Mesendoderm (in vitro differentiated cells): ENCODE results near the gene ZNFX1.
"Not testable (repeated sequence)": the region's sequence is repeated elsewhere in the genome, so short reads cannot be mapped to it uniquely, and the experiment has no call there.

Source experiments
- DNase-seq: peaks from one replicate; pipeline ENCODE4 v3.0.0; 2013
- H2AK5ac ChIP-seq: 2 replicates; pipeline ENCODE4 v1.6.1; 2013; ENCODE audit warnings: low read length, inconsistent platforms
- H2BK120ac ChIP-seq: 2 replicates; pipeline ENCODE4 v1.6.1; 2013; ENCODE audit warnings: low read depth, mild to moderate bottlenecking, low read length, moderate library complexity, mixed read lengths
- H2BK15ac ChIP-seq: replicated peaks from 2 replicates; pipeline ENCODE4 v1.6.1; 2013; ENCODE audit warnings: low read depth, mild to moderate bottlenecking, moderate library complexity
- H2BK5ac ChIP-seq: 2 replicates; pipeline ENCODE4 v1.6.1; 2013; ENCODE audit warnings: low read length, inconsistent platforms
- H3K18ac ChIP-seq: 2 replicates; pipeline ENCODE4 v1.6.1; 2013; ENCODE audit warnings: mild to moderate bottlenecking, low read length, mixed read lengths
- H3K23ac ChIP-seq: one replicate; pipeline ENCODE4 v1.6.1; 2013; ENCODE audit warnings: low read length
- H3K27ac ChIP-seq: 2 replicates; pipeline ENCODE4 v1.5.1; 2013; ENCODE audit warnings: low read depth, mild to moderate bottlenecking, inconsistent platforms, low read length, moderate library complexity
- H3K27me3 ChIP-seq: 2 replicates; pipeline ENCODE4 v1.6.1; 2013; ENCODE audit warnings: low read length, control low read depth, mild to moderate bottlenecking, inconsistent platforms; ENCODE audit not compliant: insufficient read depth, poor library complexity
- H3K36me3 ChIP-seq: 2 replicates; pipeline ENCODE4 v1.6.1; 2013; ENCODE audit warnings: low read length, inconsistent platforms; ENCODE audit not compliant: control insufficient read depth, insufficient read depth
- H3K4ac ChIP-seq: one replicate; pipeline ENCODE4 v1.6.1; 2013; ENCODE audit warnings: low read depth, mild to moderate bottlenecking, low read length, moderate library complexity
- H3K4me1 ChIP-seq: 2 replicates; pipeline ENCODE4 v1.6.1; 2013; ENCODE audit warnings: low read depth, low read length, inconsistent platforms; ENCODE audit not compliant: control insufficient read depth
- H3K4me2 ChIP-seq: 2 replicates; pipeline ENCODE4 v1.6.1; 2013; ENCODE audit warnings: low read length
- H3K4me3 ChIP-seq: 2 replicates; pipeline ENCODE4 v1.5.1; 2013; ENCODE audit warnings: mild to moderate bottlenecking, low read length
- H3K56ac ChIP-seq: one replicate; pipeline ENCODE4 v1.6.1; 2013; ENCODE audit warnings: low read length
- H3K79me1 ChIP-seq: 2 replicates; pipeline ENCODE4 v1.6.1; 2013; ENCODE audit warnings: low read length, inconsistent platforms
- H3K79me2 ChIP-seq: 2 replicates; pipeline ENCODE4 v1.6.1; 2013; ENCODE audit warnings: mild to moderate bottlenecking, low read length; ENCODE audit not compliant: control insufficient read depth, insufficient read depth
- H3K9ac ChIP-seq: 2 replicates; pipeline ENCODE4 v1.6.1; 2013; ENCODE audit warnings: low read length, inconsistent platforms
- H4K5ac ChIP-seq: one replicate; pipeline ENCODE4 v1.6.1; 2013; ENCODE audit warnings: low read length
- H4K8ac ChIP-seq: one replicate; pipeline ENCODE4 v1.6.1; 2013; ENCODE audit warnings: low read depth, mild to moderate bottlenecking, control low read depth, low read length, moderate library complexity
- WGBS: extraction: QIAGEN DNeasy Blood & Tissue Kit; methylation state at CpG from one replicate; pipeline ENCODE4 v1.1.7; 2013; ENCODE audit warnings: low lambda C conversion rate, missing lambda C conversion rate; ENCODE audit not compliant: insufficient coverage; ENCODE audit errors: extremely low coverage; 5-methylcytosine and 5-hydroxymethylcytosine counted together

The ZNFX1 gene

DNA sequence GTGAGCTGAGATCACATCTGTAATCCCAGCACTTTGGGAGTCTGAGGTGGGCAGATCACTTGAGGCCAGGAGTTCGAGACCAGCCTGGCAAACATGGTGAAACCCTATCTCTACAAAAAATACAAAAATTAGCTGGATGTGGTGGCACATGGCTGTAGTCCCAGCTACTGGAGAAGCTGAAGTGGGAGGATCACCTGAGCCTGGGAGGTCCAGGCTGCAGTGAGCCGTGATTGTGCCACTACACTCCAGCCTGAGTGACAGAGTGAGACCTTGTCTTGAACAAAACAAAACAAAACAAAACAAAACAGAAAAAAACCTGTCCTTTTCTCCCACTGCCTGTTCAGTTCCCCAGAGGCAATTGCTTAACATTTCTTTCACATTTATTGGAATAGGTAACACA is 36.2 kb upstream of the ZNFX1 start:
- no CpG with 5 or more reads among the region's 2 CpGs for WGBS
- not testable (repeated sequence) for H4K8ac ChIP-seq, H2BK120ac ChIP-seq, H3K9ac ChIP-seq, H3K23ac ChIP-seq, H3K4ac ChIP-seq, H3K79me2 ChIP-seq, H3K36me3 ChIP-seq, H2BK15ac ChIP-seq, H3K4me3 ChIP-seq, H2BK5ac ChIP-seq, DNase-seq, H3K79me1 ChIP-seq, H4K5ac ChIP-seq, H3K56ac ChIP-seq, H2AK5ac ChIP-seq, H3K18ac ChIP-seq, H3K27ac ChIP-seq, H3K4me2 ChIP-seq, H3K4me1 ChIP-seq
- H3K27me3 ChIP-seq, result peaks cover 10% of the 10 kb centered on the region

- no peaks in the 10 kb centered on the region for H3K36me3 ChIP-seq
- no peaks in the 10 kb centered on the region for H3K79me2 ChIP-seq
- no peak overlapping the region for H4K5ac ChIP-seq
- no peaks in the 10 kb centered on the region for H3K4me1 ChIP-seq
- H3K18ac ChIP-seq, result no peak overlapping the region
- H2BK120ac ChIP-seq, result no peak overlapping the region
- no peak overlapping the region for H3K23ac ChIP-seq
- DNase-seq, result no peak
- H2AK5ac ChIP-seq, result no peak overlapping the region
- no peak overlapping the region for H3K4ac ChIP-seq
- peaks cover 5% of the 10 kb centered on the region for H3K27me3 ChIP-seq
- no peak overlapping the region for H3K56ac ChIP-seq
- no peak overlapping the region for H3K9ac ChIP-seq
- H2BK5ac ChIP-seq, result no peak overlapping the region
- WGBS, result no CpG with 5 or more reads among the region's 2 CpGs
- H4K8ac ChIP-seq, result no peak overlapping the region
- no peak overlapping the region for H3K27ac ChIP-seq
- H3K79me1 ChIP-seq, result no peaks in the 10 kb centered on the region
- no peak overlapping the region for H3K4me2 ChIP-seq
- no peak overlapping the region for H3K4me3 ChIP-seq
- no peak overlapping the region for H2BK15ac ChIP-seq
Measured at GRCh38 chr20:49313283-49313682, 35.4 kb upstream of the ZNFX1 start.

DNA sequence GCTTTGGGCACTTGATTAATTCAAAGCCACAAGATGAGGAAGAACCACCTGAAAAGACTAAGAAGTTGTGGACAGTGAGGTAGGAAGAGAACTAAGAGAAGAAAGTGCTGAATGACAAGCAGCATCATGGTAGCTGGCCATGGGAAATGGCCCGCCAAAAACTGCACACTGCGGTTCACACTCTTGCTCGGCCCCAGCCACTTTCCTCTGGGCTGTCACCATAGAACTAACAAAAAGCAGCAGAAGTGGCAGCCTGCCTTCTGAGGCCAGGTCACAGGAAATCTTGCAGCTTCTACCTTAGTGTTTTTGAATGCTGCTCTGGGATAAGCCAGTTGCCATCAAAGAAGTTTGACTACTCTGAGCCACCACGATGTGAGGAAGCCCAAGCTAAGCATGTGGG is 34.8 kb upstream of the ZNFX1 start:
- H3K27me3 ChIP-seq, result no peaks in the 10 kb centered on the region
- no peaks in the 10 kb centered on the region for H3K79me2 ChIP-seq
- no peak overlapping the region for H3K4me2 ChIP-seq
- no peak for DNase-seq
- H2AK5ac ChIP-seq, result no peak overlapping the region
- no CpG with 5 or more reads among the region's 4 CpGs for WGBS
- no peak overlapping the region for H3K23ac ChIP-seq
- no peak overlapping the region for H3K4ac ChIP-seq
- H2BK15ac ChIP-seq, result no peak overlapping the region
- no peaks in the 10 kb centered on the region for H3K79me1 ChIP-seq
- H2BK5ac ChIP-seq, result no peak overlapping the region
- no peak overlapping the region for H3K4me3 ChIP-seq
- H3K18ac ChIP-seq, result no peak overlapping the region
- H4K8ac ChIP-seq, result no peak overlapping the region
- H2BK120ac ChIP-seq, result no peak overlapping the region
- H3K9ac ChIP-seq, result no peak overlapping the region
- H3K36me3 ChIP-seq, result no peaks in the 10 kb centered on the region
- H4K5ac ChIP-seq, result no peak overlapping the region
- H3K4me1 ChIP-seq, result no peaks in the 10 kb centered on the region
- no peak overlapping the region for H3K27ac ChIP-seq
- no peak overlapping the region for H3K56ac ChIP-seq

GRCh38 chr20:49310705-49311104 is 32.8 kb upstream of the ZNFX1 start:
- no peak overlapping the region for H2AK5ac ChIP-seq
- no peak overlapping the region for H4K8ac ChIP-seq
- H3K4me1 ChIP-seq, result no peaks in the 10 kb centered on the region
- H3K27ac ChIP-seq, result no peak overlapping the region
- H2BK15ac ChIP-seq, result no peak overlapping the region
- no peaks in the 10 kb centered on the region for H3K79me1 ChIP-seq
- H3K4me2 ChIP-seq, result no peak overlapping the region
- H2BK5ac ChIP-seq, result no peak overlapping the region
- H3K4me3 ChIP-seq, result no peak overlapping the region
- H4K5ac ChIP-seq, result no peak overlapping the region
- no peak overlapping the region for H2BK120ac ChIP-seq
- H3K56ac ChIP-seq, result no peak overlapping the region
- no peaks in the 10 kb centered on the region for H3K27me3 ChIP-seq
- no peaks in the 10 kb centered on the region for H3K79me2 ChIP-seq
- H3K23ac ChIP-seq, result no peak overlapping the region
- H3K4ac ChIP-seq, result no peak overlapping the region
- H3K36me3 ChIP-seq, result no peaks in the 10 kb centered on the region
- H3K9ac ChIP-seq, result no peak overlapping the region
- DNase-seq, result no peak
- no peak overlapping the region for H3K18ac ChIP-seq

GRCh38 chr20:49308875-49309274 is 31.0 kb upstream of the ZNFX1 start:
- no peak overlapping the region for H2BK5ac ChIP-seq
- no peak overlapping the region for H4K8ac ChIP-seq
- no peak overlapping the region for H3K4me3 ChIP-seq
- H3K18ac ChIP-seq, result no peak overlapping the region
- no peaks in the 10 kb centered on the region for H3K79me1 ChIP-seq
- no peaks in the 10 kb centered on the region for H3K27me3 ChIP-seq
- no peak overlapping the region for H2BK15ac ChIP-seq
- no peaks in the 10 kb centered on the region for H3K4me1 ChIP-seq
- no peak overlapping the region for H3K4me2 ChIP-seq
- no peak for DNase-seq
- H2AK5ac ChIP-seq, result no peak overlapping the region
- no CpG with 5 or more reads among the region's 3 CpGs for WGBS
- H4K5ac ChIP-seq, result no peak overlapping the region
- H3K27ac ChIP-seq, result no peak overlapping the region
- no peaks in the 10 kb centered on the region for H3K36me3 ChIP-seq
- no peak overlapping the region for H3K56ac ChIP-seq
- H3K4ac ChIP-seq, result no peak overlapping the region
- H3K9ac ChIP-seq, result no peak overlapping the region
- H3K79me2 ChIP-seq, result no peaks in the 10 kb centered on the region
- no peak overlapping the region for H2BK120ac ChIP-seq
- H3K23ac ChIP-seq, result no peak overlapping the region

- H4K8ac ChIP-seq, result no peak overlapping the region
- H2AK5ac ChIP-seq, result no peak overlapping the region
- H3K4ac ChIP-seq, result no peak overlapping the region
- H3K36me3 ChIP-seq, result no peaks in the 10 kb centered on the region
- no peak overlapping the region for H3K9ac ChIP-seq
- no peaks in the 10 kb centered on the region for H3K27me3 ChIP-seq
- no peaks in the 10 kb centered on the region for H3K79me1 ChIP-seq
- H3K27ac ChIP-seq, result no peak overlapping the region
- H3K23ac ChIP-seq, result no peak overlapping the region
- no peak for DNase-seq
- no peaks in the 10 kb centered on the region for H3K79me2 ChIP-seq
- H3K4me1 ChIP-seq, result no peaks in the 10 kb centered on the region
- no peak overlapping the region for H2BK5ac ChIP-seq
- H3K4me3 ChIP-seq, result no peak overlapping the region
- H3K18ac ChIP-seq, result no peak overlapping the region
- H3K4me2 ChIP-seq, result no peak overlapping the region
- H3K56ac ChIP-seq, result no peak overlapping the region
- no peak overlapping the region for H4K5ac ChIP-seq
- H2BK15ac ChIP-seq, result no peak overlapping the region
- WGBS, result no CpG with 5 or more reads among the region's 10 CpGs
- H2BK120ac ChIP-seq, result no peak overlapping the region
Measured at GRCh38 chr20:49306903-49307620, 29.2 kb upstream of the ZNFX1 start.
